Left lung (tissue), 10 donors: Measurements from ENCODE around the gene CLMN. TPM values are rescaled to one million over a fixed set of nuclear protein-coding genes. Genes with fewer than 3 reads are reported as not detected.
A peak's percentile ranks its signal among the peaks of the same experiment; 100 is the strongest.
"Not testable (repeated sequence)": the region's sequence is repeated elsewhere in the genome, so short reads cannot be mapped to it uniquely, and the experiment has no call there.

Experiments used
- ATAC-seq: fragments of 200-7000 bp; cut with Tn5 transposase; one replicate; pipeline ENCODE4 v1.9.1; 2020; ENCODE audit warnings: moderate library complexity
- DNase-seq, 4 donors: peaks; one replicate each; pipeline ENCODE4 v3.0.0-alpha.2; 2013 to 2020
- H3K27ac ChIP-seq, 2 donors: fragments of 200-600 bp; sonication (generic) in 1 of 2; one replicate each; pipeline versions ENCODE4 v1.5.0 to v1.8.0; 2020 to 2021
- H3K27me3 ChIP-seq, 2 donors: fragments of 200-600 bp; sonication (generic) in 1 of 2; one replicate each; pipeline versions ENCODE4 v1.5.0 to v1.8.0; 2020 to 2021
- H3K36me3 ChIP-seq, 2 donors: fragments of 200-600 bp; sonication (generic) in 1 of 2; one replicate each; pipeline versions ENCODE4 v1.5.0 to v1.8.0; 2020 to 2021
- H3K4me1 ChIP-seq, 2 donors: fragments of 200-600 bp; one replicate each; pipeline ENCODE4 v1.8.0; 2021
- H3K4me3 ChIP-seq, 2 donors: fragments of 200-600 bp; sonication (generic) in 1 of 2; one replicate each; pipeline versions ENCODE4 v1.5.0 to v1.8.0; 2020 to 2021; ENCODE audit warnings: mild to moderate bottlenecking in 1 of 2
- H3K9me3 ChIP-seq, 2 donors: fragments of 200-600 bp; sonication (generic) in 1 of 2; one replicate each; pipeline versions ENCODE4 v1.5.0 to v1.8.0; 2020 to 2021
- intact Hi-C, 2 donors: fragments of 100-400 bp; cut with DNase I; formaldehyde crosslinking; loops; one replicate each; pipeline versions ENCODE4 v1.11.2 to v1.14.2; 2022
- polyA plus RNA-seq, 6 donors: library from polyadenylated mRNA; unstranded; fragments of 120-200 nt; gene quantifications; one replicate each; pipeline ENCODE4 v1.2.1, GENCODE V29; 2013; ENCODE audit not compliant: insufficient read length in 6 of 6
- total RNA-seq, 2 donors: library from RNA; stranded (reverse); fragmentation: NEBNext Ultra II Directional; extraction: Animal tissue kit (Norgen Biotek cat#: 25700); gene quantifications; one replicate each; pipeline ENCODE4 v1.2.1, GENCODE V29; 2021
- TF ChIP-seq, protein P1 (sequence below), 2 donors: fragments of 200-600 bp; sonication (generic) in 1 of 2; IDR thresholded peaks; one replicate each; pipeline versions ENCODE4 v1.5.0 to v1.8.0; 2021; ENCODE audit warnings: antibody characterized with exemption in 2 of 2
- donor health status: DM: no; HTN: yes; CAD: no.
- donor health status: DM: no; HTN: no; CAD: no.

Gene CLMN
- total and polyA plus RNA-seq, 8 donors: 10.3 to 30.0 (median 12.6) TPM

DNA sequence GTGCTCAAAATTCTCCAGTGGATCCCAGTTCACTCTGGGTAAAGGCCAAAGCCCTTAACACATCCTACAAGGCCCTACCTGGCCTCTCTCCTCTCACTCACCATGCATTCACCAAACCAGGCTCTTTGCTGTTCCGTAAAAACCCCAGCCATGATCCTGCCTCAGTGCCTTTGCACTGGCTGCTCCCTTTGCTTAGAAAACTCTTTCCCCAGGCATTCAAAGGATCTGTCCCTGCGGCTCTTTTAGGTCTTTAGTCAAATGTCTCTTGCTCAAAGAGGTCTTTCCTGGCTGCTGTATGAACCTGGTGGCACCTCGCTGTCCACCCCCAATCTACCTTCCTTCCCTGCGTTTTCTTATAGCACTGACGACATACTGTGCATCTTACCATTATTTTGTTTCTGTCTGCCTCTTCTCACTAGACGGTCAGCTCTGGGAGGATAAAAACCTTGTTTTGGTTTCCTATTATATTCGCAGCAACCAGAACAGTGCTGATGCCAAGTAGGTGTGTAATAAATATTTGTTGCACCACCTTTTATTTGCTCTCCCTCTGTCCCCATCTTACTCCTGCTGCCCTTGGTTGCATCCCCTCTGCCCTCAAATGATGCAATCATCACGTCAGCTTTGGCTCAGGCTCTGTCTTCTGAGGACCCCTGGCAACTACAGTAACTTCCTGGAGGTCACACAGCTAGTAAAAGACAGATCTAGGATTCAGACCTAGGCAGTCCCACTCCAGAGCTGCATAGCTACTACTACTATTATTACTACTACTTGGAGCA lies 138.6 kb downstream of the CLMN start:
- Histone ChIP-seq H3K27ac (no peak overlapping the region), H3K36me3 (peaks cover 0 to 5% of the 10 kb centered on the region in 2 donors), H3K4me3 (no peak overlapping the region), H3K9me3 (no peaks in the 10 kb centered on the region), H3K27me3 (no peaks in the 10 kb centered on the region), H3K4me1 (peaks cover 13 to 37% of the 10 kb centered on the region in 2 donors)
- DNase-seq (no peak), ATAC-seq (no peak)
- TF ChIP-seq, protein P1, sequence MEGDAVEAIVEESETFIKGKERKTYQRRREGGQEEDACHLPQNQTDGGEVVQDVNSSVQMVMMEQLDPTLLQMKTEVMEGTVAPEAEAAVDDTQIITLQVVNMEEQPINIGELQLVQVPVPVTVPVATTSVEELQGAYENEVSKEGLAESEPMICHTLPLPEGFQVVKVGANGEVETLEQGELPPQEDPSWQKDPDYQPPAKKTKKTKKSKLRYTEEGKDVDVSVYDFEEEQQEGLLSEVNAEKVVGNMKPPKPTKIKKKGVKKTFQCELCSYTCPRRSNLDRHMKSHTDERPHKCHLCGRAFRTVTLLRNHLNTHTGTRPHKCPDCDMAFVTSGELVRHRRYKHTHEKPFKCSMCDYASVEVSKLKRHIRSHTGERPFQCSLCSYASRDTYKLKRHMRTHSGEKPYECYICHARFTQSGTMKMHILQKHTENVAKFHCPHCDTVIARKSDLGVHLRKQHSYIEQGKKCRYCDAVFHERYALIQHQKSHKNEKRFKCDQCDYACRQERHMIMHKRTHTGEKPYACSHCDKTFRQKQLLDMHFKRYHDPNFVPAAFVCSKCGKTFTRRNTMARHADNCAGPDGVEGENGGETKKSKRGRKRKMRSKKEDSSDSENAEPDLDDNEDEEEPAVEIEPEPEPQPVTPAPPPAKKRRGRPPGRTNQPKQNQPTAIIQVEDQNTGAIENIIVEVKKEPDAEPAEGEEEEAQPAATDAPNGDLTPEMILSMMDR (IDR thresholded peaks at IDR 0.05): no peak
- intact Hi-C loops: no loop called here

DNA sequence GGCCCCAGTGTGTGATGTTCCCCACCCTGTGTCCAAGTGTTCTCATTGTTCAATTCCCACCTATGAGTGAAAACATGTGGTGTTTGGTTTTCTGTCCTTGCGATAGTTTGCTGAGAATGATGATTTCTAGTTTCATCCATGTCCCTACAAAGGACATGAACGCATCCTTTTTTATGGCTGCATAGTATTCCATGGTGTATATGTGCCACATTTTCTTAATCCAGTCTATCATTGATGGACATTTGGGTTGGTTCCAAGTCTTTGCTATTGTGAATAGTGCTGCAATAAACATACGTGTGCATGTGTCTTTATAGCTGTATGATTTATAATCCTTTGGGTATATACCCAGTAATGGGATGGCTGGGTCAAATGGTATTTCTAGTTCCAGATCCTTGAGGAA lies 144.0 kb downstream of the CLMN start:
- H3K9me3 ChIP-seq, ATAC-seq, H3K4me3 ChIP-seq, DNase-seq, H3K27ac ChIP-seq, intact Hi-C loops, H3K27me3 ChIP-seq, H3K36me3 ChIP-seq: not testable (repeated sequence)
- H3K4me1 ChIP-seq: peaks cover 0 to 16% of the 10 kb centered on the region in 2 donors

DNA sequence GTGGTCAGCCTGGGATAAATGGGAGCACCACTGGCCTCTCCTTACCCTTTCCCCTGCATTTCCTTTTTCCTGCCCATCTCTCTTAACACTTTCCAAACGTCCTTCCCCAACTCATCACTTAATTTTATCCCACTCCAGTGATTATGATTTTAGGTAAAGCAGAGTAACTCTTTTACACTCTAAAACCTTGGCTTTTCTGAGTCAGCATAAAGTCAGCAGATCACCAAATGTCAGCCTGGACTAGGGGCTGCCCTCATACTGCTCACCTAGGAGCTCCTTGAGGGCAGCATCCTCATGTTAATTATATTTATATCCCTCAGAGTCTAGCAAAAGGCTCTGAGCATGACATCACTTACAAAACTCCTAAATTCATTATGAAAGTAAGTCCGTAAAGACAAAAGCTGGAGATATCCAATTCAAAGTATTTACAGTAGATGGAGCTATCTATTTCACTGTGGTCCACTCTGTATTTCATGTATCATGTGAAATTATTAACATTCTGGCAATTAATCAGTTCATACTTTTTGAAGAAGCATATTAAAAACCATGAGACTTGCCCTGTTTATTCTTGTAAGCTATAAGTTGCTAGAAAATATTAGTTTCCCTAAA lies 145.4 kb downstream of the CLMN start:
- intact Hi-C loops: no loop called here
- H3K9me3 ChIP-seq: no peaks in the 10 kb centered on the region
- DNase-seq (no peak), ATAC-seq (peak; percentile 24)
- peak overlapping the region in 1 of 2 donors; percentile 73 for H3K27ac ChIP-seq
- no peak overlapping the region for H3K4me3 ChIP-seq
- TF ChIP-seq, protein P1 (IDR thresholded peaks at IDR 0.05): peak in 1 of 2 donors; percentile 28
- peaks cover 0 to 16% of the 10 kb centered on the region in 2 donors for H3K4me1 ChIP-seq
- no peaks in the 10 kb centered on the region for H3K36me3 ChIP-seq
- no peaks in the 10 kb centered on the region for H3K27me3 ChIP-seq

DNA sequence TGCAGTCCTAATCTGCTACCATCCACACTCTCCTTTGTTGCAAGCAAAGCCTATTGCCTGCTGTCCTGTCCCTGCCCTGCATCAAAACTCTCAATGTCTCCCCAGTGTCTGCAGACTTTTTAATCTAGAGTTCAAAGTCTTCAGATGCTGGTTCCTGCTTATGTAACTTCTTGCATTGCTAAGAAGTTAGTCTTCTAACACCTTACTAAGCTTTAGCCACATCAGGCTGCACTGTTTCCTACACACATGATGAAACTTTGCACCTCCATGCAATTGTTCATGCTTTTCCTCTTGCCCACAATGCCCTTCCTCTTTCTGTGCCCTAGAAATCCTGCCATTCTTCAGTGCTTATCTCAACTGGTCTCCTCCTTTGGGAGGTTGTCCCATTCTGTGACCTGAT lies 146.2 kb downstream of the CLMN start:
- Histone ChIP-seq H3K27me3 (no peaks in the 10 kb centered on the region), H3K36me3 (no peaks in the 10 kb centered on the region), H3K4me1 (peaks cover 0 to 16% of the 10 kb centered on the region in 2 donors), H3K9me3 (no peaks in the 10 kb centered on the region), H3K27ac (peak overlapping the region in 1 of 2 donors; percentile 73), H3K4me3 (no peak overlapping the region)
- intact Hi-C loops: no loop called here
- ATAC-seq: peak; percentile 16
- TF ChIP-seq, protein P1 (IDR thresholded peaks at IDR 0.05): no peak
- DNase-seq: no peak

DNA sequence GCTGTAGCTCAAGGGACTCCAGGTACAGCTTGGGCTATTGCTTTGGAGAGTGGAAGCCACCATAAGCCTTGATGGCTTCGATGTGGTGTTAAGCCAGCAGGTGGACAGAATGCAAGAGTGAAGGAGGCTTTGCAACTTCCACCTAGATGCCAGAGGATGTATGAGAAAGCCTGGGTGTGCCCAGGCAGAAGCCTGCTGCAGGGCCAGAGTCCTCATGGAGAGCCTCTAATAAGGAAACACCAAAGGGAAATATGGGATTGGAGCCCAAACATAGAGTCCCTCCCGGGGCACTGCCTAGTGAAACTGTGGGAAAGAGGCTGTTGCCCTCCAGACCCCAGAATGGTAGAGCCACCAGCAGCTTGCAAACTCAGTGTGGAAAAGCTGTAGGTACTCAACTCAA lies 152.5 kb downstream of the CLMN start:
- no peaks in the 10 kb centered on the region for H3K27me3 ChIP-seq
- peaks cover 0 to 2% of the 10 kb centered on the region in 2 donors for H3K9me3 ChIP-seq
- TF ChIP-seq, protein P1 (IDR thresholded peaks at IDR 0.05): no peak
- H3K27ac ChIP-seq: no peak overlapping the region
- intact Hi-C loops: no loop called here
- peaks cover 0 to 15% of the 10 kb centered on the region in 2 donors for H3K4me1 ChIP-seq
- no peaks in the 10 kb centered on the region for H3K36me3 ChIP-seq
- ATAC-seq (no peak), DNase-seq (no peak)
- H3K4me3 ChIP-seq: no peak overlapping the region
